Inflammatory macrophage treated with lipopolysaccharide for 4 hours (primary cell): ENCODE data around the gene ZNF22.

Source experiments
- DNase-seq: peaks from one replicate; pipeline ENCODE4 v3.0.0-alpha.2; 2020

The ZNF22 gene

GRCh38 chr10:44965651-44966097 is 35.0 kb upstream of the ZNF22 start:
- no peak for DNase-seq

GRCh38 chr10:44966129-44966815 is 34.5 kb upstream of the ZNF22 start:
- peak; percentile 88 for DNase-seq

GRCh38 chr10:44966816-44967509 is 33.8 kb upstream of the ZNF22 start:
- peak; percentile 57 for DNase-seq

GRCh38 chr10:44967616-44968015 is 33.1 kb upstream of the ZNF22 start:
- peak; percentile 69 for DNase-seq

GRCh38 chr10:44968091-44968490 is 32.6 kb upstream of the ZNF22 start:
- peak; percentile 97 for DNase-seq

- no peak for DNase-seq
These were observed 32.0 kb upstream of the ZNF22 start for GRCh38 chr10:44968500-44969400.

- no peak for DNase-seq
These were observed 30.9 kb upstream of the ZNF22 start for GRCh38 chr10:44969854-44970253.

GRCh38 chr10:44970812-44971395 is 29.8 kb upstream of the ZNF22 start:
- no peak for DNase-seq

- DNase-seq: peak; percentile 56
These were observed 29.3 kb upstream of the ZNF22 start for GRCh38 chr10:44971434-44971833.

GRCh38 chr10:44971935-44972757 is 28.6 kb upstream of the ZNF22 start:
- DNase-seq: no peak

GRCh38 chr10:44972874-44973306 is 27.8 kb upstream of the ZNF22 start:
- DNase-seq: no peak

GRCh38 chr10:44973323-44974081 is 27.2 kb upstream of the ZNF22 start:
- DNase-seq: peak; percentile 45

GRCh38 chr10:44974082-44974627 is 26.6 kb upstream of the ZNF22 start:
- DNase-seq: peak; percentile 34

GRCh38 chr10:44974628-44975430 is 25.9 kb upstream of the ZNF22 start:
- peak; percentile 71 for DNase-seq

GRCh38 chr10:44975431-44976331 is 25.0 kb upstream of the ZNF22 start:
- no peak for DNase-seq

GRCh38 chr10:44976352-44977198 is 24.1 kb upstream of the ZNF22 start:
- DNase-seq: no peak

GRCh38 chr10:44977287-44978212 is 23.2 kb upstream of the ZNF22 start:
- DNase-seq: no peak
